ENCODE measurements around the gene NPIPA5. TPM values are rescaled to one million over a fixed set of nuclear protein-coding genes. Genes with fewer than 3 reads are reported as not detected.

The NPIPA5 gene
- total and polyA plus RNA-seq, 2 of the 13 experiments (the other 11 are each of a cell fraction or from before 2014, with no cell fraction given) = 9.7 to 21.5 TPM

- TF ChIP-seq ZGPAT (CRISPR knock-in tag; IDR thresholded peaks at IDR 0.05) = 0 out of 2 replicates have a peak, but pooled peaks have one; percentile 0
- TF ChIP-seq SAFB2 (CRISPR knock-in tag; IDR thresholded peaks at IDR 0.05; ENCODE audit: borderline replicate concordance, low read depth) = peak; percentile 94; the same call in 1 of the 2 replicates
- peak; percentile 74 for TF ChIP-seq DR1 (CRISPR knock-in tag; IDR thresholded peaks at IDR 0.05)
- TF ChIP-seq ZNF235 (CRISPR knock-in tag; IDR thresholded peaks at IDR 0.05; ENCODE audit: borderline replicate concordance) = peak; percentile 91; the same call in 1 of the 2 replicates
- TF ChIP-seq ZNF737 (CRISPR knock-in tag; IDR thresholded peaks at IDR 0.05; ENCODE audit: borderline replicate concordance) = 0 out of 2 replicates have a peak, but pooled peaks have one; percentile 54
- TF ChIP-seq ARID2 (CRISPR knock-in tag; IDR thresholded peaks at IDR 0.05; ENCODE audit: borderline replicate concordance) = peak; percentile 98
- peak; percentile 78 for TF ChIP-seq RFXAP (CRISPR knock-in tag; IDR thresholded peaks at IDR 0.05; ENCODE audit: borderline replicate concordance)
- peak; percentile 80; the same call in 1 of the 2 replicates for TF ChIP-seq ZNF430 (CRISPR knock-in tag; IDR thresholded peaks at IDR 0.05)
- TF ChIP-seq FOXC1 (CRISPR knock-in tag; IDR thresholded peaks at IDR 0.05; ENCODE audit: borderline replicate concordance) = peak; percentile 90
- TF ChIP-seq SP5 (CRISPR knock-in tag; IDR thresholded peaks at IDR 0.05; ENCODE audit: borderline replicate concordance, low read depth) = 0 out of 2 replicates have a peak, but pooled peaks have one; percentile 21
- peak; percentile 95 for TF ChIP-seq ARNT2 (CRISPR knock-in tag; IDR thresholded peaks at IDR 0.05; ENCODE audit: low read depth)
- peak; percentile 83 for TF ChIP-seq ZBTB14 (CRISPR knock-in tag; IDR thresholded peaks at IDR 0.05)
- TF ChIP-seq ADNP (CRISPR knock-in tag; IDR thresholded peaks at IDR 0.05) = peak; percentile 22; the same call in 1 of the 2 replicates
- peak; percentile 67; the same call in 1 of the 2 replicates for TF ChIP-seq ZNF383 (CRISPR knock-in tag; IDR thresholded peaks at IDR 0.05; ENCODE audit: borderline replicate concordance)
- TF ChIP-seq ZFP82 (CRISPR knock-in tag; IDR thresholded peaks at IDR 0.05; ENCODE audit: borderline replicate concordance) = peak; percentile 83
- TF ChIP-seq ZNF790 (CRISPR knock-in tag; IDR thresholded peaks at IDR 0.05; ENCODE audit: borderline replicate concordance) = peak; percentile 36; the same call in 1 of the 2 replicates
- TF ChIP-seq ZNF850 (CRISPR knock-in tag; conservative IDR thresholded peaks at IDR 0.05) = 0 out of 2 replicates have a peak, but pooled peaks have one; percentile 84
- peak; percentile 78 for TF ChIP-seq ARNTL (CRISPR knock-in tag; IDR thresholded peaks at IDR 0.05)
- TF ChIP-seq NFKB2 (CRISPR knock-in tag; IDR thresholded peaks at IDR 0.05; ENCODE audit: borderline replicate concordance) = peak; percentile 88; the same call in 1 of the 2 replicates
- peak; percentile 26; the same call in 1 of the 2 replicates for TF ChIP-seq CTCF (CRISPR knock-in tag; IDR thresholded peaks at IDR 0.05)
- TF ChIP-seq E2F2 (CRISPR knock-in tag; IDR thresholded peaks at IDR 0.05; ENCODE audit: borderline replicate concordance) = 0 out of 2 replicates have a peak, but pooled peaks have one; percentile 19
- peak; percentile 77 for TF ChIP-seq ZNF749 (CRISPR knock-in tag; IDR thresholded peaks at IDR 0.05; ENCODE audit: borderline replicate concordance)
These were observed 17.8 kb upstream of the NPIPA5 start, which contains the start of gene MPV17L (continued) for GRCh38 chr16:15395631-15396508.

Data from HepG2 (cell line).